ACHN (cell line): Measurements from ENCODE around the gene EMILIN1.
"Not testable (repeated sequence)": the region's sequence is repeated elsewhere in the genome, so short reads cannot be mapped to it uniquely, and the experiment has no call there.

Experiments used
- DNase-seq: peaks from one replicate; pipeline ENCODE4 v3.0.0-alpha.2; 2015
- in situ Hi-C: cut with HindIII; loops from 2 replicates; pipeline ENCODE4 v1.10.0; 2017; ENCODE audit warnings: low sequenced_read_pairs, low pct_ligation_motif_present, low pct_unique_long_range_greater_than_20kb

EMILIN1 gene

DNA sequence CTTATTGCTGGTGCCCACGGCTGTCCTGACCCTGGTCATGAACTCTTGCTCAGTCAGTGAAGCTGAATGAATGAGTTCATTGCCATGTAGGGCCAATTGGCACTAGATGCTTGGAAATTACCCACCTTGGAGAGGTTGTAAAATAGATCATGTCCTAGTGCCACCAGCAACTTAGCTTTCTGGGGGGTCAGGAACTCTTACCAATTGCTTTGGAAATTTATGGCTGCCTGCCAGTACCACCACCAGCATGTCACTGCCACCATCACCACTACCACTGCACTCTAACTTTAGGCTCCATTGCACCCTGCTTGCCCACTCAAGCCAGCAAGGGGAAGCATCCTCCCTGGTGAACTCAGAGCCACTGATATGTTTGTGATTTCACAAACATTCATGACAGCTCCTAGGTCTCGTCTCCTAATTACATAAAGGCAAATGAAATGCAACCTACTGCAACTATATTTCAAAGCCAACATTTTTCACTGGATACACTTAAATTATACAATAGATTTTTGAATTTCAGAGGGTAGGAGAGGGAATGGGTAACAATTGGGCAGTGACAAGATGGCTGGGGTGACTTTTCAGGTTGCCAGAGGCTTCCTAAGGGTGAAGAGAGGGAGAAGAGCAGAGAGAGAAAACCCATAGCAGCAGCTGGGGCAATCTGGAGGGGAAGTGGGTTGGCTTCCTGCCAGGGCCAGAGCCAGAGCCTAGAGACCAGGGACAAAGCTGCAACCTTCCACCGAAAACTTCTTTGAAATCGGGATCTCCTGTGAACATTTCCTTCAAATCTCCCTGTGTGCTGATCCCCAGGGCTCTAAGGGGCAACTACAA is 3.5 kb upstream of the EMILIN1 start:
- in situ Hi-C loops: no loop called here
- DNase-seq: no peak

DNA sequence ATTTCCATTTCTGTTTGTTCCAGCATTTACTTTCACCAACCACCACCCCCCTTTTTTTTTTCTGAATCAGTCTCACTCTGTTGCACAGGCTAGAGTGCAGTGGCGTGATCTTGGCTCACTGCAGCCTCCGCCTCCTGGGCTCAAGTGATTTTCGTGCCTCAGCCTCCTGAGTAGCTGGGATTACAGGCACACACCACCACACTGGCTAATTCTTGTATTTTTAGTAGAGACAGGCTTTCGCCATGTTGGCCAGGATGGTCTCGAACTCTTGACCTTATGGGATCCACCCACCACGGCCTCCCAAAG is 2.9 kb upstream of the EMILIN1 start:
- DNase-seq, in situ Hi-C loops: not testable (repeated sequence)

DNA sequence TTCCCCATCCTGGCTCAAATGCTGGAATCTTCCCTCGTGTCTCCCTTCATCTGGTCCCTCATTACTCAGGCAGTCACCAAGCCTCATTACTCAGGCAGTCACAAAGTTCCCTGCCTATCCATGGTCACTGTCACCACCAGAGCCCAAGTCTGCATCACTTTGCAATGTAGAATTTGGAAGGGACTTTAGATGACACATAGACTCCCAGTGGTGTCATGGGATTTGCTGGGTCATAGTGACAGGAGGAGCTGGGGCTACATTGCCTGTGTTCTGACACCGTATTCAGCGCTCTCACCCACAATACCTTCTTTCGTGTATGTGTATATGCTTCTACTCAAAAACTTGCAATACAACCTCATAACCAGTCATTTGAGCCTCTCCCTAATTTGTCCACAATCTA is 2.1 kb upstream of the EMILIN1 start:
- in situ Hi-C loops: no loop called here
- DNase-seq: no peak

DNA sequence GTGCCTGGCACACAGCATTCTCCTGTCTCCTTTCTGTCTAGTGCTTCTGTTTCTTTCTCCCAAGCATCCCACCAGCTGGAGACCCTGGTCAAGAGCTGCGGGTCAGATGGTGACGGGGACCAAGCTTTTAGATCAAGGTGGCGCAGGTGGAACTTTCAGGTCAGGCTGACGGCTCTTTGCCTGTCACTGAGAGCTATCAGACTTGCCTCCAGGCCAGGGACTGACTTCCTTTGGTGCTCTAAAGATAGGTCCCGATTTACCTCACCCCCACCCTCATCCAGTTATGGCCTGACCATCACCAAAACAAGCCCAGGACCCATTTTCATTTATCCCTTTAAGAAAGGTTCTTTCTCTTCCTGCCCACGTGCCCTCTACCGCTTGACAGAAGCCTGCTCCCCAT is 1.2 kb upstream of the EMILIN1 start:
- in situ Hi-C loops: no loop called here
- no peak for DNase-seq

DNA sequence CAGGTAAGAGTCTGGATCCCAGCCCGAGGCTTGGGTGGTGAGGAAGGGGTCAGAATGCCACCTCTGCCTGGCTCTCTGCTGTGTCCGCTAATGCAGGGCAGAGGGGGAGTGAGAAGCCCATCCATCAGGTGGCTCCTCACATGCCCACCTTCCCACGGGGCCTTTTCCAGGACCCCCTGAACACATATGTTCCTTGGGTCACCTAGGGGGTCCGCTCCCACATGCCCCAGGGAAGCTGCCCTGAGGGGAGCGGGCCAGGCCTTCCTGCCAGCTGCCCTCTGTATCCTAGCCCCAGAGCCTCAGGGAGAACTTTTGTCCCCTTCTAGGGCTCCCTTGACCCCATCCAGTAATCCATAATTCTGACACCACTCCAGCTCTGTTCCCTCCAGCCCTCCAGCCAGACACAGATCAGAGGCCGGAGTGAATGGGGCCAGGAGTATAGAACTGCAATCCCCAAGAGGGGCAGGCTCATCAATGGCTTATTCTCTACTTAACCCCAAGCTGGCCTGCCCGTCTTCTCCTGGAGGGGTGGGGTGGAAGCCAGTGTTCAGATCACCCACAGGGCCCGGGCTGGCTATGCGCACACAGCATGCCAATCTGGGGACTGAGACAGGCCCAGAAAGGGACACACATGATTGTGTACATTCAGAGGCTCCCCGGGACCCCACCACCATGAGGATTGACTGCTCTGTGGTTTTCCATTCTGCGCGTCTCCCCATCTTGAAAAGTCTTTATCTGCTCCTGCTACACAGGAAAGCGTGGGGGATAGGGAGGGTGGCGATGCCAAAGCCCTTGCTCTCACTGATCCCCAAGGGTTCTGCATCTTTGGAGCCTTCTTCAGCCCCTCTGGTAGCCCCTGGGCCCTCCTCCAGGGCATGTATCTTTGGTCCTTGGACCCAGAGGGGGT is 1.1 kb downstream of the EMILIN1 start:
- DNase-seq: no peak
- in situ Hi-C loops: no loop called here

DNA sequence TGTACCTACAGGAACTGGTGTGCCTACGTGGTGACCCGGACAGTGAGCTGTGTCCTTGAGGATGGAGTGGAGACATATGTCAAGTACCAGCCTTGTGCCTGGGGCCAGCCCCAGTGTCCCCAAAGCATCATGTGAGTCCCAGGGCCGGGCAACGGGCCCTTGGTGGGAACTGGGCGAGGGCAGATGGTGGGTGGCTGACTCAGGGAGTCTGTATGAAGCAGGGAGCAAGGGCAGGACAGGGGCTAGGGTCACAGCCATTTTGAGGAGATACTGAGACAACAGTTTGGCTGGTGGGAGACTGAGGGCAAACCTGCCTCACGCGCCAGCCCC is 1.7 kb downstream of the EMILIN1 start:
- in situ Hi-C loops: no loop called here
- DNase-seq: no peak

DNA sequence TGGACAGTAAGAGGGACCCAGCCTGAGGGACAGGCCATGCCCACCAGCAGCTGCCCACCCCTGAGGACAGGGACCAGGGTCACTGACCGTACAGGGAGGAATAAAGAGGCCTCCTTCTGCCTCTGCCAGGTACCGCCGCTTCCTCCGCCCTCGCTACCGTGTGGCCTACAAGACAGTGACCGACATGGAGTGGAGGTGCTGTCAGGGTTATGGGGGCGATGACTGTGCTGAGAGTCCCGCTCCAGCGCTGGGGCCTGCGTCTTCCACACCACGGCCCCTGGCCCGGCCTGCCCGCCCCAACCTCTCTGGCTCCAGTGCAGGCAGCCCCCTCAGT is 2.2 kb downstream of the EMILIN1 start:
- no peak for DNase-seq
- in situ Hi-C loops: no loop called here

DNA sequence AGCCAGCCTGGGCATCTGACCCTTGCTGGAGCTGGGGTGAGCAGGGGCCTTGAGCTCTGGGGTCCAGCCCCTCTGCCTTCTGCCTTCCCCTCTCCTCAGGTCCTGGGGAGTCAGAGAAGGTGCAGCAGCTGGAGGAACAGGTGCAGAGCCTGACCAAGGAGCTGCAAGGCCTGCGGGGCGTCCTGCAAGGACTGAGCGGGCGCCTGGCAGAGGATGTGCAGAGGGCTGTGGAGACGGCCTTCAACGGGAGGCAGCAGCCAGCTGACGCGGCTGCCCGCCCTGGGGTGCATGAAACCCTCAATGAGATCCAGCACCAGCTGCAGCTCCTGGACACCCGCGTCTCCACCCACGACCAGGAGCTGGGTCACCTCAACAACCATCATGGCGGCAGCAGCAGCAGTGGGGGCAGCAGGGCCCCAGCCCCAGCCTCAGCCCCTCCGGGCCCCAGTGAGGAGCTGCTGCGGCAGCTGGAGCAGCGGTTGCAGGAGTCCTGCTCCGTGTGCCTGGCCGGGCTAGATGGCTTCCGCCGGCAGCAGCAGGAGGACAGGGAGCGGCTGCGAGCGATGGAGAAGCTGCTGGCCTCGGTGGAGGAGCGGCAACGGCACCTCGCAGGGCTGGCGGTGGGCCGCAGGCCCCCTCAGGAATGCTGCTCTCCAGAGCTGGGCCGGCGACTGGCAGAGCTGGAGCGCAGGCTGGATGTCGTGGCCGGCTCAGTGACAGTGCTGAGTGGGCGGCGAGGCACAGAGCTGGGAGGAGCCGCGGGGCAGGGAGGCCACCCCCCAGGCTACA is 3.8 kb downstream of the EMILIN1 start:
- in situ Hi-C loops: no loop called here
- DNase-seq: no peak

DNA sequence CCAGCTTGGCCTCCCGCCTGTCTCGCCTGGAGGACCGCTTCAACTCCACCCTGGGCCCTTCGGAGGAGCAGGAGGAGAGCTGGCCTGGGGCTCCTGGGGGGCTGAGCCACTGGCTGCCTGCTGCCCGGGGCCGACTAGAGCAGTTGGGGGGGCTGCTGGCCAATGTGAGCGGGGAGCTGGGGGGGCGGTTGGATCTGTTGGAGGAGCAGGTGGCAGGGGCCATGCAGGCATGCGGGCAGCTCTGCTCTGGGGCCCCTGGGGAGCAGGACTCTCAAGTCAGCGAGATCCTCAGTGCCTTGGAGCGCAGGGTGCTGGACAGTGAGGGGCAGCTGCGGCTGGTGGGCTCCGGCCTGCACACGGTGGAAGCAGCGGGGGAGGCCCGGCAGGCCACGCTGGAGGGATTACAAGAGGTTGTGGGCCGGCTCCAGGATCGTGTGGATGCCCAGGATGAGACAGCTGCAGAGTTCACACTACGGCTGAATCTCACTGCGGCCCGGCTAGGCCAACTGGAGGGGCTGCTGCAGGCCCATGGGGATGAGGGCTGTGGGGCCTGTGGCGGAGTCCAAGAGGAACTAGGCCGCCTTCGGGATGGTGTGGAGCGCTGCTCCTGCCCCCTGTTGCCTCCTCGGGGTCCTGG is 4.5 kb downstream of the EMILIN1 start:
- no peak for DNase-seq
- in situ Hi-C loops: no loop called here

DNA sequence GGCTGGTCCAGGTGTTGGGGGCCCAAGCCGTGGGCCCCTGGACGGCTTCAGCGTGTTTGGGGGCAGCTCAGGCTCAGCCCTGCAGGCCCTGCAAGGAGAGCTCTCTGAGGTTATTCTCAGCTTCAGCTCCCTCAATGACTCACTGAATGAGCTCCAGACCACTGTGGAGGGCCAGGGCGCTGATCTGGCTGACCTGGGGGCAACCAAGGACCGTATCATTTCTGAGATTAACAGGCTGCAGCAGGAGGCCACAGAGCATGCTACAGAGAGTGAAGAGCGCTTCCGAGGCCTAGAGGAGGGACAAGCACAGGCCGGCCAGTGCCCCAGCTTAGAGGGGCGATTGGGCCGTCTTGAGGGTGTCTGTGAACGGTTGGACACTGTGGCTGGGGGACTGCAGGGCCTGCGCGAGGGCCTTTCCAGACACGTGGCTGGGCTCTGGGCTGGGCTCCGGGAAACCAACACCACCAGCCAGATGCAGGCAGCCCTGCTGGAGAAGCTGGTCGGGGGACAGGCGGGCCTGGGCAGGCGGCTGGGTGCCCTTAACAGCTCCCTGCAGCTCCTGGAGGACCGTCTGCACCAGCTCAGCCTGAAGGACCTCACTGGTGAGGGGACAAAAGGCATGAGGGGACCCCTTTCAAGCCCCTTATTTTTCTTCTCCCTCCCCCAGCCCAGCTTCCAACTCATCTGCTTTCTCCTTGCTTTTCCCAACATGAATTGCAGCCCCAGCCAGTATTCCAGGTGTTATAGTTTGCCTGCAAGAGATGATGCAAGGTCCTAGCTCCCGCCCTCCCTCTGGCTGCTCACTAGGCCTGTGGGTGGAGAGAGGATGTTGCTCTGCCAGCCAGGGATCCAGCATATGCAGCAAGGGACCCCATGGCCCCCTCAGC is 5.2 kb downstream of the EMILIN1 start:
- in situ Hi-C loops: no loop called here

DNA sequence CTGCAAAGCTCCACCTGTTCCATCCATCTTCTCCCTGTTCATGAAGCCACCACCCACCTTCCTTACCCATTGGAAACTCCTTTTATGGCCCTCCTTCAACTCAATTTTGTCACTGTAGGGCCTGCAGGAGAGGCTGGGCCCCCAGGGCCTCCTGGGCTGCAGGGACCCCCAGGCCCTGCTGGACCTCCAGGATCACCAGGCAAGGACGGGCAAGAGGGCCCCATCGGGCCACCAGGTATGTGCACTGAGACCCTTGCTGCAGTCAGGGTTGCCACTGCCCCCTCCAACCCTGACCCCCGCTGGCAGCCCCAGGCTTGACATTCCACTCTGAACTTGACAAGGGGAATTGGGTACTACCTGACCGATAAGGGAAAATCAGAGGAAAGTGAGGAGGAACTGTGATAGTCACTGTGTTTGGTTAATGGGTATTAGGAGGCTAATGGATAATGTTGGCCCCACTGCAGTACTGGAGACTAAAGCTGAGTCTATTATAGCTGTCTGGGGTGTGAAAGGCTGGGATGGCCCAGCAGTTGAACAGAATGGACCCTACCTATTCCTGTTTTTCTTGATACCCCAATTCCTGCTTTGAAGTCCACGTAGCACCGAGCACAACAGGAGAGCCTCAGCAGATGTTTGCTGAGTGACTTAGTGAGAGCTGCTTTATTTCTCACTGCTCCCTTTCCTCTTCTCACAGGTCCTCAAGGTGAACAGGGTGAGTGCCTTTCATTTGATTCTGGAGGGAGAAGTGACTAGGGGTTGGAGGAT is 6.1 kb downstream of the EMILIN1 start:
- in situ Hi-C loops: no loop called here

More for the DNA sequence above, 5.2 kb downstream of the EMILIN1 start:
- no peak for DNase-seq

DNA sequence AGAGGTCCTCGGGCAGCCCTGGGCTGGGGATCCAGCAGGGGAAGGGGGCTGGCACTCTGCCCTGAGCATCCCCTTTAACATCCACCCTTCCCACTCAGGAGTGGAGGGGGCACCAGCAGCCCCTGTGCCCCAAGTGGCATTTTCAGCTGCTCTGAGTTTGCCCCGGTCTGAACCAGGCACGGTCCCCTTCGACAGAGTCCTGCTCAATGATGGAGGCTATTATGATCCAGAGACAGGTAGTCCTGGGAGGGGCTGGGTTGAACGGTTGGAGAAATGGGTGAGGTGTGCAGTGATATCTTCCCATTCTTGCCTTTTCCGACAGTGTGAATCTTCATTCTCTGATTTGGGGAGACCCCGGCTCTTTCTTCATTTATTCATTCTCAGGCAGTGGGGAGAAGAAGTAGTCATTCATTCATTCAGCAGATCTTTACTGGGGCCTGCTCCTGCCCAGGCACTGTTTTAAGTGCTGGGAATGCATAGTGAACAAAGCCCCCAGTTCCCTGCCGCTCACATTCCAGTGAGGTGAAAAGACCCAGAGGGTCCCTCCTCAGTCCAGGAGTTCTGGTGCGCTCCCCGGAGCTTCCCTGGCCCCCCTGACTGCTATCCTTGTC is 6.8 kb downstream of the EMILIN1 start:
- DNase-seq: no peak
- in situ Hi-C loops: no loop called here

More for the DNA sequence above, 6.1 kb downstream of the EMILIN1 start:
- no peak for DNase-seq

DNA sequence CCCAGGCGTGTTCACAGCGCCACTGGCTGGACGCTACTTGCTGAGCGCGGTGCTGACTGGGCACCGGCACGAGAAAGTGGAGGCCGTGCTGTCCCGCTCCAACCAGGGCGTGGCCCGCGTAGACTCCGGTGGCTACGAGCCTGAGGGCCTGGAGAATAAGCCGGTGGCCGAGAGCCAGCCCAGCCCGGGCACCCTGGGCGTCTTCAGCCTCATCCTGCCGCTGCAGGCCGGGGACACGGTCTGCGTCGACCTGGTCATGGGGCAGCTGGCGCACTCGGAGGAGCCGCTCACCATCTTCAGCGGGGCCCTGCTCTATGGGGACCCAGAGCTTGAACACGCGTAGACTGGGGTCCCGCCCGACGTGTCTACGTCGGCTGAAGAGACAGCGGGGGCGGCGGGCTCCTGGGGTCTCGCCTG is 7.3 kb downstream of the EMILIN1 start:
- in situ Hi-C loops: no loop called here
- DNase-seq: peak; percentile 77

DNA sequence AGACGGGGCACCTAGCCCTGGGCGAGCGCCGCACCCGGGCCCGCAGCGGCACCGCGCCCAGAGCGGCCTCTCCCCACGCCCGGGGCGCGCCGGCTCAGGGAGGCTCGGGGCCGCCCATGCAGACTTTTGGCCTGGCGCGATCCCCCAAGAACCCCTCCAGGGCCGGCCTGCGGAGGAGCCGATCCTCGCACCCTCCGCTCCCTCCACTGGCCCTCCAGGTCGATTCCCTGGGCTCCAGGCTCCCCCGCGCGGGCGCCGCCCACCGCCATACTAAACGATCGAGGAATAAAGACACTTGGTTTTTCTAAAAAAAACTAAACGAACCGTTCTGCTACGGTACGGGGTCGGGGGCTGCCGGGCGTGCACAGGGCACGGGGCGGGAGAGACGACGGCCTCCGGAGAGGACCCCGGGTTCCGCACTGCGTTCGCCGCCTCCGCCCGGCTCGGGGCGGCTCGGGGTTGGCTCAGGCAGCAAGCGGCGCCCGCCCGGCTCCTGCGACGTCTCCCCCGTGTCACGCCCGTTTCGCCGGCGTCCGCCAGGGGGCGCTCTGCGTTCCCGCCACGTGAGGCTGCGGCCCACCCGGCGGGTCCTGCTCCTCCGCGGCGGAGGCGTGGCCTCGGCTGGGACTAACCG is 7.8 kb downstream of the EMILIN1 start:
- peak; percentile 94 for DNase-seq
- in situ Hi-C loops: no loop called here

DNA sequence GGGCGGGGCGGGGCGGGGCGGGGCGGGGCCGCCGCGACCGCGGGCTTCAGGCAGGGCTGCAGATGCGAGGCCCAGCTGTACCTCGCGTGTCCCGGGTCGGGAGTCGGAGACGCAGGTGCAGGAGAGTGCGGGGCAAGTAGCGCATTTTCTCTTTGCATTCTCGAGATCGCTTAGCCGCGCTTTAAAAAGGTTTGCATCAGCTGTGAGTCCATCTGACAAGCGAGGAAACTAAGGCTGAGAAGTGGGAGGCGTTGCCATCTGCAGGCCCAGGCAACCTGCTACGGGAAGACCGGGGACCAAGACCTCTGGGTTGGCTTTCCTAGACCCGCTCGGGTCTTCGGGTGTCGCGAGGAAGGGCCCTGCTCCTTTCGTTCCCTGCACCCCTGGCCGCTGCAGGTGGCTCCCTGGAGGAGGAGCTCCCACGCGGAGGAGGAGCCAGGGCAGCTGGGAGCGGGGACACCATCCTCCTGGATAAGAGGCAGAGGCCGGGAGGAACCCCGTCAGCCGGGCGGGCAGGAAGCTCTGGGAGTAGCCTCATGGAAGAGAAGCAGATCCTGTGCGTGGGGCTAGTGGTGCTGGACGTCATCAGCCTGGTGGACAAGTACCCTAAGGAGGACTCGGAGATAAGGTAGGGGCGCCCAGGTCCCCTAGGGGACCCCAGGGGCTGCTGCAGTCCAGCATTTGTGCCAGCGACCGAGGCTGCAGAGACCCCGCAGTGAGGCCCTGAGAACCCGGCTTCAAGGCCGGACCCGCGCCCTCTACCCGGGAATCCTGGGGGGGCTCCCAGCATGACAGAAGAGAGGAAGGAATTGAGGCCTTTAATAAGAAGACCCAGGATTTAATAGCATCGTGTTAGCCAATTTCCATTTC is 8.5 kb downstream of the EMILIN1 start, which contains the start of gene KHK:
Gene KHK (plus strand): TSS at position 49 of the 870 bp plus-strand sequence. CDS start 488 bp downstream, at position 537.
- peak; percentile 61 for DNase-seq
- in situ Hi-C loops: no loop called here
